GM10266 (cell line): ENCODE results near the gene GNG7.
"Not testable (repeated sequence)": the region's sequence is repeated elsewhere in the genome, so short reads cannot be mapped to it uniquely, and the experiment has no call there.

Experiments used
- DNase-seq: peaks from one replicate; pipeline ENCODE4 v3.0.0; 2012; ENCODE audit errors: extremely low spot score
- CTCF ChIP-seq: IDR thresholded peaks from 2 replicates; pipeline ENCODE4 v1.5.1; 2012; ENCODE audit warnings: mild to moderate bottlenecking, low read depth; ENCODE audit not compliant: control insufficient read depth, insufficient read depth; ENCODE audit errors: missing control alignments

GNG7 gene

GRCh38 chr19:2567580-2567979 is 134.9 kb downstream of the GNG7 start:
- no peak for TF ChIP-seq CTCF
- no peak for DNase-seq

- not testable (repeated sequence) for DNase-seq
These were observed 138.9 kb downstream of the GNG7 start for GRCh38 chr19:2563546-2563945.

GRCh38 chr19:2561895-2562294 is 140.6 kb downstream of the GNG7 start:
- no peak for TF ChIP-seq CTCF
- peak; percentile 87 for DNase-seq

- no peak for TF ChIP-seq CTCF
- no peak for DNase-seq
These were observed 141.3 kb downstream of the GNG7 start for GRCh38 chr19:2561221-2561620.

GRCh38 chr19:2560369-2560768 is 142.1 kb downstream of the GNG7 start:
- no peak for TF ChIP-seq CTCF
- DNase-seq = no peak

- no peak for DNase-seq
- no peak for TF ChIP-seq CTCF
These were observed 144.0 kb downstream of the GNG7 start for GRCh38 chr19:2558543-2558942.

GRCh38 chr19:2558131-2558530 is 144.4 kb downstream of the GNG7 start:
- not testable (repeated sequence) for DNase-seq

GRCh38 chr19:2557093-2557440 is 145.4 kb downstream of the GNG7 start:
- no peak for DNase-seq
- TF ChIP-seq CTCF = no peak
